GDM1 (cell line): ENCODE data around the gene MUC5B.

Experiments
- DNase-seq: peaks from one replicate; lab custom pipeline; 2025; lab: John Stamatoyannopoulos, UW

The MUC5B gene

GRCh38 chr11:1301220-1302000 lies 78.5 kb downstream of the MUC5B start:
- no peak for DNase-seq

GRCh38 chr11:1302041-1302460 lies 79.2 kb downstream of the MUC5B start:
- no peak for DNase-seq

GRCh38 chr11:1302461-1303125 lies 79.7 kb downstream of the MUC5B start:
- DNase-seq = no peak

GRCh38 chr11:1303126-1303821 lies 80.4 kb downstream of the MUC5B start:
- no peak for DNase-seq

- no peak for DNase-seq
These were observed 81.1 kb downstream of the MUC5B start for GRCh38 chr11:1303973-1304372.

- no peak for DNase-seq
These were observed 81.5 kb downstream of the MUC5B start for GRCh38 chr11:1304380-1304779.

GRCh38 chr11:1305063-1305495 lies 82.2 kb downstream of the MUC5B start:
- DNase-seq = no peak

- no peak for DNase-seq
These were observed 82.7 kb downstream of the MUC5B start for GRCh38 chr11:1305501-1306056.

GRCh38 chr11:1306186-1307162 lies 83.6 kb downstream of the MUC5B start:
- DNase-seq = no peak

- peak; percentile 37 for DNase-seq
These were observed 84.5 kb downstream of the MUC5B start for GRCh38 chr11:1307163-1307870.

GRCh38 chr11:1307998-1308742 lies 85.3 kb downstream of the MUC5B start:
- DNase-seq = no peak

GRCh38 chr11:1308743-1309497 lies 86.1 kb downstream of the MUC5B start:
- no peak for DNase-seq

GRCh38 chr11:1309498-1310317 lies 86.8 kb downstream of the MUC5B start, which contains the start of gene TOLLIP:
Gene TOLLIP, minus strand, starts transcription at chr11:1309632. Its CDS starts 134 bp downstream, at chr11:1309498.
- peak; percentile 91 for DNase-seq

- DNase-seq = no peak
These were observed 87.4 kb downstream of the MUC5B start for GRCh38 chr11:1310318-1310687.

GRCh38 chr11:1310772-1311468 lies 88.1 kb downstream of the MUC5B start:
- no peak for DNase-seq
